ENCODE measurements around the gene PSMG2. TPM values are rescaled to one million over a fixed set of nuclear protein-coding genes. Genes with fewer than 3 reads are reported as not detected.

The PSMG2 gene
- total and polyA plus RNA-seq, 10 of the 15 experiments (the other 5 are each of a cell fraction or from before 2014, with no cell fraction given): 88.5 to 268 (median 116) TPM

GRCh38 chr18:12768625-12769024, 65.8 kb downstream of the PSMG2 start:
- H3K4me2 ChIP-seq (ENCODE audit: control insufficient read depth, insufficient read depth): no peak overlapping the region
- in situ Hi-C loops (cut with MboI) (no loop called here), intact Hi-C loops (cut with micrococcal nuclease; ENCODE audit: unreplicated experiment) (loop anchor here (10.0 kb wide), 1 partner anchor 56 kb away; no protein-coding TSS in a partner anchor)
- 33% methylated on average over 3 of the region's 3 CpGs for WGBS (ENCODE audit: insufficient coverage, insufficient replicate concordance, low lambda C conversion rate, missing lambda C conversion rate)
- H3K27me3 ChIP-seq (replicated peaks in 1 of 2; ENCODE audit: control insufficient read depth in 2 of 2, insufficient read depth in 2 of 2, low read length in 1 of 2): no peaks in the 10 kb centered on the region; a peak in 2 of 4 replicates
- RAD21 ChIA-PET (ENCODE audit: unreplicated experiment): no interaction called here
- no TSS peak for BruUV-seq (replicated peaks)
- ATAC-seq (no peak), DNase-seq (ENCODE audit: low read depth, low spot score) (no peak), FAIRE-seq (no peak)
- no peaks in the 10 kb centered on the region for H4K20me1 ChIP-seq (ENCODE audit: control insufficient read depth, insufficient read depth)
- no peak overlapping the region for H3K9ac ChIP-seq (ENCODE audit: control insufficient read depth, insufficient read depth, low read length)
- CTCF ChIA-PET: interaction anchor here (0.6 kb wide), 1 partner anchor 25 kb away, joined by 3 read pairs; no protein-coding TSS in a partner anchor
- no peak overlapping the region for H2AFZ ChIP-seq (ENCODE audit: control insufficient read depth, low read depth, low read length)
- no peak overlapping the region for H3K4me3 ChIP-seq
- H3K4me1 ChIP-seq (ENCODE audit: control insufficient read depth, insufficient read depth, low read length): no peaks in the 10 kb centered on the region
- no peaks in the 10 kb centered on the region for H3K36me3 ChIP-seq (ENCODE audit: control insufficient read depth in 2 of 2, insufficient read depth in 2 of 2, low read length in 1 of 2)
- POLR2A ChIA-PET: no interaction called here
- no peaks in the 10 kb centered on the region for H3K79me2 ChIP-seq (ENCODE audit: control insufficient read depth, insufficient read depth, low read length)
- no peaks in the 10 kb centered on the region for H3K9me3 ChIP-seq (replicated peaks; ENCODE audit: control insufficient read depth, insufficient read depth, low read length)
- SMC1A ChIA-PET (ENCODE audit: uncharacterized antibody, unreplicated experiment): interaction anchor here (0.9 to 1.4 kb wide), 2 partner anchors 123 to 135 kb away, joined by 3 to 5 read pairs; no protein-coding TSS in a partner anchor
- no peak for TF ChIP-seq POU2F2 (IDR thresholded peaks at IDR 0.05; ENCODE audit: borderline replicate concordance, low read depth, low read length)
- no peak for TF ChIP-seq IRF4 (IDR thresholded peaks at IDR 0.05; ENCODE audit: low read depth, low read length)
- no peak for TF ChIP-seq FOS (IDR thresholded peaks at IDR 0.05; ENCODE audit: borderline replicate concordance, extremely low read depth, insufficient read length)
- no peak for TF ChIP-seq NFYB (IDR thresholded peaks at IDR 0.05; ENCODE audit: insufficient read depth, low read depth, low read length)
- TF ChIP-seq BCLAF1 (IDR thresholded peaks at IDR 0.05): no peak
- no peak for TF ChIP-seq SUZ12 (IDR thresholded peaks at IDR 0.05; ENCODE audit: unreplicated experiment)
- no peak for TF ChIP-seq STAT3 (IDR thresholded peaks at IDR 0.05; ENCODE audit: low read depth, low read length)
- no peak for TF ChIP-seq SMARCA5 (IDR thresholded peaks at IDR 0.05)
- H3K27ac ChIP-seq (ENCODE audit: control insufficient read depth, insufficient read depth): no peak overlapping the region
